Testis (tissue), 3 donors: ENCODE results near the gene METTL26. TPM values are rescaled to one million over a fixed set of nuclear protein-coding genes. Genes with fewer than 3 reads are reported as not detected.
A peak's percentile ranks its signal among the peaks of the same experiment; 100 is the strongest.

Experiments used
- DNase-seq: peaks from one replicate; pipeline ENCODE4 v3.0.0-alpha.2; 2019
- H3K27ac ChIP-seq, 2 donors: fragments of 200-600 bp; sonication (generic); one replicate each; pipeline ENCODE4 v1.5.1; 2019
- H3K27me3 ChIP-seq: fragments of 200-600 bp; sonication (generic); one replicate; pipeline ENCODE4 v1.5.1; 2019
- H3K36me3 ChIP-seq: fragments of 200-600 bp; sonication (generic); one replicate; pipeline ENCODE4 v1.5.1; 2017; ENCODE audit warnings: low read depth; ENCODE audit errors: missing control alignments
- H3K4me1 ChIP-seq: fragments of 200-600 bp; sonication (generic); one replicate; pipeline ENCODE4 v1.5.1; 2019
- H3K4me3 ChIP-seq, 2 donors: fragments of 200-600 bp; sonication (generic); one replicate each; pipeline ENCODE4 v1.5.1; 2017 to 2019
- H3K9me3 ChIP-seq: fragments of 200-600 bp; sonication (generic); one replicate; pipeline ENCODE4 v1.5.1; 2017
- POLR2A ChIP-seq: fragments of 450-650 bp; IDR thresholded peaks from one replicate; pipeline ENCODE4 v1.6.1; 2017; ENCODE audit warnings: antibody characterized with exemption, mild to moderate bottlenecking, moderate library complexity
- WGBS, 2 donors: methylation state at CpG; one replicate each; pipeline ENCODE4 v1.1.5; 2018; 5-methylcytosine and 5-hydroxymethylcytosine counted together
- intact Hi-C: fragments of 100-400 bp; cut with DNase I; formaldehyde crosslinking; loops from one replicate; pipeline ENCODE4 v1.15.1; 2023; ENCODE audit warnings: low total_unique reads
- polyA plus RNA-seq: library from polyadenylated mRNA; stranded (reverse); fragments of 350-450 nt; fragmentation: Illumina TruSeq; extraction: RNeasy Lipid Tissue Mini Kit (QIAGEN cat#74804); gene quantifications from one replicate; pipeline ENCODE4 v1.2.3, GENCODE V29; 2014; ENCODE audit warnings: low read depth, low replicate concordance; ENCODE audit not compliant: insufficient read depth
- total RNA-seq, 2 donors: library from RNA; depleted of rRNA; stranded (reverse); fragments of >200 nt; gene quantifications; one replicate each; pipeline ENCODE4 v1.2.3, GENCODE V29; 2016
- TF ChIP-seq, protein P1 (sequence below), 3 experiments: fragments of 450-650 bp in 2 of 3; fragments of 200-600 bp in 1 of 3; sonication (generic) in 1 of 3; IDR thresholded peaks; one replicate each; pipeline ENCODE4 v1.5.1; 2016 to 2019; ENCODE audit warnings: antibody characterized with exemption in 3 of 3, mild to moderate bottlenecking in 2 of 3, moderate library complexity in 1 of 3

The METTL26 gene
- total and polyA plus RNA-seq, 3 donors from 2014 or later, result 72.1 to 185 (median 161) TPM

DNA sequence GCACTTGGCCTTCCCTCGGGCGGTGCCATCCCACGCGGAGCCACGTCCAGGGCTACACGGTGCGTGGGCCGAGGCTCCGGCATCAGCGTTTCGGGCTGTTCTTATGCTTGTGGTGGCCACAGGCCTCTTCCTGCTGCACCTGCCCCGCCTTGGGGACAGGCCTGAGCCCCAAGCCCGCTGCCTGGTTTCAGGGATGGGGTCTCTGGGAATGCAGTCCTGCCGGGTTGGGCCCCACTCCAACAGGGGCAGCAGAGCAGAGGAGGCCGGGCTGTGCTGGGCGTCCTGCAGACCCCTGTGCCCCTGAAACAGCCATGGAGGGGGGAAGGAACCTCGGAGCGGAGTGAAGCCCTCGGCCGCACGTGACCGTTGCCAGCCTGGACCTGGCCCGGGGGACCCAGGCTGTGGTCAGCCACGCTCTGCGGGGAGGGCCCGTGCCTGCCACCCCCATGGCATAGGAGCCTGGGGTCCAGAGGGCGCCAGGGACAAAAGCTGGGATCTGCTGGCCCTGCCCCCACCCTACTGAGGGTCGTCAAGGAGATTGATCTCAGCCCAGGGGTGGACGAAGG, 5.8 kb downstream of the METTL26 start:
- Histone ChIP-seq H3K36me3 (no peaks in the 10 kb centered on the region), H3K27me3 (no peaks in the 10 kb centered on the region), H3K27ac (no peak overlapping the region), H3K4me1 (peaks cover 21% of the 10 kb centered on the region), H3K4me3 (no peak overlapping the region), H3K9me3 (no peaks in the 10 kb centered on the region)
- WGBS, 2 donors, result 55% methylated on average over 28 of the region's 29 CpGs; no CpG with 5 or more reads in 1 of the 2 donors
- DNase-seq, result peak; percentile 52
- TF ChIP-seq POLR2A, result no peak
- TF ChIP-seq, protein P1, sequence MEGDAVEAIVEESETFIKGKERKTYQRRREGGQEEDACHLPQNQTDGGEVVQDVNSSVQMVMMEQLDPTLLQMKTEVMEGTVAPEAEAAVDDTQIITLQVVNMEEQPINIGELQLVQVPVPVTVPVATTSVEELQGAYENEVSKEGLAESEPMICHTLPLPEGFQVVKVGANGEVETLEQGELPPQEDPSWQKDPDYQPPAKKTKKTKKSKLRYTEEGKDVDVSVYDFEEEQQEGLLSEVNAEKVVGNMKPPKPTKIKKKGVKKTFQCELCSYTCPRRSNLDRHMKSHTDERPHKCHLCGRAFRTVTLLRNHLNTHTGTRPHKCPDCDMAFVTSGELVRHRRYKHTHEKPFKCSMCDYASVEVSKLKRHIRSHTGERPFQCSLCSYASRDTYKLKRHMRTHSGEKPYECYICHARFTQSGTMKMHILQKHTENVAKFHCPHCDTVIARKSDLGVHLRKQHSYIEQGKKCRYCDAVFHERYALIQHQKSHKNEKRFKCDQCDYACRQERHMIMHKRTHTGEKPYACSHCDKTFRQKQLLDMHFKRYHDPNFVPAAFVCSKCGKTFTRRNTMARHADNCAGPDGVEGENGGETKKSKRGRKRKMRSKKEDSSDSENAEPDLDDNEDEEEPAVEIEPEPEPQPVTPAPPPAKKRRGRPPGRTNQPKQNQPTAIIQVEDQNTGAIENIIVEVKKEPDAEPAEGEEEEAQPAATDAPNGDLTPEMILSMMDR (IDR thresholded peaks at IDR 0.05), result no peak
- intact Hi-C loops, result loop anchor here (10.0 kb wide), 1 partner anchor 46 kb away; no protein-coding TSS in a partner anchor

DNA sequence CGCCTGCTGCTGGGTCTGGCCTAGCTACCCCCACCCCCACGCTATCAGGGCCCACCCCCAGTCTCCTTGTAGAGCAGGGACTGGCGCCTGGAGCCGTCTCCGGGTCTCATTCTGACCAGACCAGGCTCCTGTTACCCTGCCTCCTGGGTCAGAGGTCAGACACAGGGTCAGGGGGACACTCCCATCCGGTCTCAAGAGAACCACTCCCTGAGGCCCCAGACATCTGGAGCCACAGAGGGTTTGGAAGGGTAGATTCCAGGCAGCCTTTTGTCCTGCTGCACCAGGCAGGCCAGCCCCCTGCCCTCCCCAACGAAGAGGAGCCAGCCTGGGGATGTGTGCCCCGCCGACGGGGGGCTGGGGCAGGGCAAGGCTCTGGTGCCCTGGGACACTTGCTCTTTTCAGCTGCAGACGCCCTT, 6.3 kb downstream of the METTL26 start:
- intact Hi-C loops, result loop anchor here (10.0 kb wide), 1 partner anchor 45 kb away; no protein-coding TSS in a partner anchor
- Histone ChIP-seq H3K9me3 (no peaks in the 10 kb centered on the region), H3K4me3 (no peak overlapping the region), H3K36me3 (no peaks in the 10 kb centered on the region), H3K27me3 (no peaks in the 10 kb centered on the region), H3K4me1 (peaks cover 20% of the 10 kb centered on the region), H3K27ac (no peak overlapping the region)
- DNase-seq, result no peak
- no peak for TF ChIP-seq POLR2A
- TF ChIP-seq, protein P1 (IDR thresholded peaks at IDR 0.05), result no peak
- WGBS, 2 donors, result 37 to 66% methylated on average over 7 to 10 of the region's 11 CpGs

DNA sequence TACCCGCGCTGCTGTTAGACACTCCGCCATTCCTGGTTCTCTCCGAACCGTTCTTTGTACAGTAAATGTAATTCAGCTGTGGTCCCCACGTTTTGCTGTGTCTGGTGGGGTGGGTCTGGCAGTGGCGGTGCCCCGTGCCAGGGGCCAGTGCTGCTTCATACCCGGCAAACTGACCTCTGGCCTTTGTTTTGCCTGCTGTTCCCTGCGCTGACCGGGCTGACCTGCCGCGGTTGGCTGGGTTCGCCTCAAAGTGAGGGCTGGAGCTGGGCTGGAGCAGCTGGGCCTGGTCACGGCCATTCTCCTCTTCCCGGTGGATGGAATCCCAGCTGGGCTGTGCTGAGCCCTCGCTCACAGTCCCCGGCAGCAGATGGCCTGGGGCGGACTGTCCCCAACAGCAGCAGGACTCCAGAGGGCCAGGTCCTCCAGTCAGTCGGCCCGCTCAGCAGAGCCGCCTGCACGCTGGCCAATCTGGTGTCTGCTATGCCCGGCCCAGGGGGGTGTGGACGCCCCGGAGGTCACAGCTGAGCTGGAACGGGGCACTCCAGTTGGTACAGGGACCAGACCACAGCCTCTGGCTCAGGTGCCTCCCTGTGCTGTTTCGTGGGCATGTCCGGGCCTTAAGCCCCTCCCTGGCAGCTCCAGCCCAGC, 6.8 kb downstream of the METTL26 start:
- Histone ChIP-seq H3K27me3 (no peaks in the 10 kb centered on the region), H3K9me3 (no peaks in the 10 kb centered on the region), H3K27ac (no peak overlapping the region), H3K36me3 (no peaks in the 10 kb centered on the region), H3K4me1 (peaks cover 20% of the 10 kb centered on the region), H3K4me3 (no peak overlapping the region)
- WGBS, 2 donors, result 60 to 80% methylated on average over 13 to 29 of the region's 29 CpGs
- TF ChIP-seq, protein P1 (IDR thresholded peaks at IDR 0.05), result no peak
- no peak for TF ChIP-seq POLR2A
- no peak for DNase-seq
- intact Hi-C loops, result no loop called here

DNA sequence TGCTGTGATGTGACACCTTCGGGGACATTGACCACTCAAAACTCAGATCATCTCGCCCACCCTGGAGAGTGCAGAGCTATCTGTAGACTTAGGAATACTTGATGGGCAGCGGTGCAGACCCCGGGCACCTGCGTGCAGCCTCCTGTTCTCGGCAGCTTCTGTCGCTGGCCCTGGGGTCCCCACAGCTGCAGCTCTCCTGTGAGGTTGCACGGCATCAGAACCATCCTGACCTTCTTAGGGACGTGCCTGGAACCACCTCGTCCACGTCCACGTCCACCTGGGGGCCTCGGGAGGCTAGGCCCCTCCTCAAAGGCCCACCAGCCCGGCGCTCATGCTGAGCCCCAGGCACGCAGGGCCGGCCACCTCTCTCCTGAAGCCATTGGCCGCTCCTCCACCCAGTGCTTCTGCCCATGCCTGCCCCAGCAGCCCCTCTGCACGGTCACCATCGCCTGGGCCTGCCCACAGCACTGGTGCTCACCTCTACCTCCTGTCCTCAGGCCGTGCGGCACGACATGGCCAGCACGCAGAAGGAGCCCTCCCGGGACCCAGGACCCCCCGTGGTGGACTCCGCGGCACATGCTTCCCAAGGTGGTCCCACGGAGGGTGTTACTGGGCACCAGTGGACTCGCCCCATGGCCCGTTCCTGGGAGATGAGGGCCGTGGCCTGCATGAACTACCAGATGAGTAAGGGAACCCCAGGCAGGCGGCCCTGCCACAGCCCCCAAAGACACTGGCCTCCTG, 7.6 kb downstream of the METTL26 start:
- Histone ChIP-seq H3K36me3 (no peaks in the 10 kb centered on the region), H3K27ac (no peak overlapping the region), H3K27me3 (no peaks in the 10 kb centered on the region), H3K9me3 (no peaks in the 10 kb centered on the region), H3K4me3 (no peak overlapping the region), H3K4me1 (peaks cover 20% of the 10 kb centered on the region)
- TF ChIP-seq POLR2A, result no peak
- TF ChIP-seq, protein P1 (IDR thresholded peaks at IDR 0.05), result no peak
- intact Hi-C loops, result no loop called here
- DNase-seq, result no peak
- 94 to 96% methylated on average over 20 to 33 of the region's 33 CpGs for WGBS, 2 donors
